Measurements from ENCODE around the gene ARHGAP8. TPM values are rescaled to one million over a fixed set of nuclear protein-coding genes. Genes with fewer than 3 reads are reported as not detected.

The ARHGAP8 gene
- polyA plus RNA-seq, 1 donor from 2014 or later = 3.0 TPM

GRCh38 chr22:44837481-44837880, 85.1 kb downstream of the ARHGAP8 start:
- no peak overlapping the region for H3K9ac ChIP-seq (ENCODE audit: low read length)
- H2AFZ ChIP-seq (ENCODE audit: low read depth, low read length) = no peak overlapping the region
- no peaks in the 10 kb centered on the region for H3K79me2 ChIP-seq (replicated peaks; ENCODE audit: insufficient read depth, low read length)
- TF ChIP-seq CTCF (IDR thresholded peaks at IDR 0.05; ENCODE audit: poor library complexity, severe bottlenecking) = no peak
- no peak for TF ChIP-seq SMC3 (conservative IDR thresholded peaks at IDR 0.05; ENCODE audit: poor library complexity)
- TF ChIP-seq RAD21 (conservative IDR thresholded peaks at IDR 0.05) = no peak
- no peak for TF ChIP-seq TAF1 (IDR thresholded peaks at IDR 0.05; ENCODE audit: low read depth)
- no peak for TF ChIP-seq MXI1 (conservative IDR thresholded peaks at IDR 0.05; ENCODE audit: poor library complexity, severe bottlenecking)
- no peak for TF ChIP-seq REST (IDR thresholded peaks at IDR 0.05; ENCODE audit: borderline replicate concordance)
- TF ChIP-seq EZH2 (IDR thresholded peaks at IDR 0.05; ENCODE audit: borderline replicate concordance, insufficient read depth, low read length, poor library complexity, severe bottlenecking) = no peak
- no peak for TF ChIP-seq EP300 (conservative IDR thresholded peaks at IDR 0.05; ENCODE audit: poor library complexity, severe bottlenecking)
- no peak for TF ChIP-seq POLR2AphosphoS5 (IDR thresholded peaks at IDR 0.05)
- H3K27me3 ChIP-seq (ENCODE audit: insufficient read depth, low read depth, low read length) = no peaks in the 10 kb centered on the region
- H3K36me3 ChIP-seq (ENCODE audit: insufficient read depth, low read length) = no peaks in the 10 kb centered on the region
- H3K4me2 ChIP-seq (ENCODE audit: low read length) = no peak overlapping the region
- H3K4me3 ChIP-seq (ENCODE audit: low read length) = no peak overlapping the region
- no peaks in the 10 kb centered on the region for H3F3A ChIP-seq (ENCODE audit: insufficient read depth, low read length, poor library complexity, severe bottlenecking)
- no peaks in the 10 kb centered on the region for H4K20me1 ChIP-seq (ENCODE audit: insufficient read depth)
- no peak overlapping the region for H3K27ac ChIP-seq (ENCODE audit: low read length)
- H3K9me3 ChIP-seq (ENCODE audit: low read length) = no peaks in the 10 kb centered on the region
- H3K9me2 ChIP-seq (ENCODE audit: insufficient read depth, low read length) = no peaks in the 10 kb centered on the region

GRCh38 chr22:44838316-44839016, 86.1 kb downstream of the ARHGAP8 start:
- Histone ChIP-seq H3K36me3 (ENCODE audit: insufficient read depth, low read length) (no peaks in the 10 kb centered on the region), H3K4me2 (ENCODE audit: low read length) (no peak overlapping the region), H3K27me3 (ENCODE audit: insufficient read depth, low read depth, low read length) (no peaks in the 10 kb centered on the region), H4K20me1 (ENCODE audit: insufficient read depth) (no peaks in the 10 kb centered on the region), H3F3A (ENCODE audit: insufficient read depth, low read length, poor library complexity, severe bottlenecking) (no peaks in the 10 kb centered on the region), H3K27ac (ENCODE audit: low read length) (no peak overlapping the region), H3K4me3 (ENCODE audit: low read length) (no peak overlapping the region), H3K9me2 (ENCODE audit: insufficient read depth, low read length) (no peaks in the 10 kb centered on the region), H3K9me3 (ENCODE audit: low read length) (no peaks in the 10 kb centered on the region), H3K9ac (ENCODE audit: low read length) (no peak overlapping the region), H3K79me2 (replicated peaks; ENCODE audit: insufficient read depth, low read length) (no peaks in the 10 kb centered on the region), H2AFZ (ENCODE audit: low read depth, low read length) (no peak overlapping the region)
- no peak for TF ChIP-seq EP300 (conservative IDR thresholded peaks at IDR 0.05; ENCODE audit: poor library complexity, severe bottlenecking)
- no peak for TF ChIP-seq CTCF (IDR thresholded peaks at IDR 0.05; ENCODE audit: poor library complexity, severe bottlenecking)
- no peak for TF ChIP-seq MXI1 (conservative IDR thresholded peaks at IDR 0.05; ENCODE audit: poor library complexity, severe bottlenecking)
- no peak for TF ChIP-seq RAD21 (conservative IDR thresholded peaks at IDR 0.05)
- no peak for TF ChIP-seq SMC3 (conservative IDR thresholded peaks at IDR 0.05; ENCODE audit: poor library complexity)
- TF ChIP-seq REST (IDR thresholded peaks at IDR 0.05; ENCODE audit: borderline replicate concordance) = no peak
- TF ChIP-seq EZH2 (IDR thresholded peaks at IDR 0.05; ENCODE audit: borderline replicate concordance, insufficient read depth, low read length, poor library complexity, severe bottlenecking) = no peak
- TF ChIP-seq POLR2AphosphoS5 (IDR thresholded peaks at IDR 0.05) = no peak
- TF ChIP-seq TAF1 (IDR thresholded peaks at IDR 0.05; ENCODE audit: low read depth) = no peak

Data from neural cell (in vitro differentiated cells).